NCI-H2227 (cell line): ENCODE measurements around the gene RAB6D.
"Not testable (repeated sequence)": the region's sequence is repeated elsewhere in the genome, so short reads cannot be mapped to it uniquely, and the experiment has no call there.

Source experiments
- DNase-seq: peaks from one replicate; lab custom pipeline; 2025; ENCODE audit not compliant: unreplicated experiment; lab: John Stamatoyannopoulos, UW

Gene RAB6D

DNA sequence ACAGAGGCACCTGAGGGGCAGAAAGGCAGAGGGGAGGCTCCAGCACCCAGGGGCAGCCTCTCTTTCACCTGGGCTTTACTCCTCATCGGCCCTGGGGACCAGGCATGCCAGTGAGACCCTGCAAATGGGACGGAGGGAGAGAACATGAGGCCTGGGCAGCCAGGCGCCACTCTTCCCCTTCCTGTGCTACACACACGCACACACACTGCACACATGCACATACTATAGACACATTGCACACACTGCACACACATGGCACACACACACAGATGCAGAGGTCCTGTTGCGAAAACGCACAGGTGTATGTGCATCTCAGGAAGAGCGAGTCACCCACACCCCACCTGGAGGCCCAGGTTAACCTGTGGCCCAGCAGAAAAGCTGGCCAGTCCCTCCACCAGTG is 3.4 kb upstream of the RAB6D start:
- DNase-seq, result no peak

DNA sequence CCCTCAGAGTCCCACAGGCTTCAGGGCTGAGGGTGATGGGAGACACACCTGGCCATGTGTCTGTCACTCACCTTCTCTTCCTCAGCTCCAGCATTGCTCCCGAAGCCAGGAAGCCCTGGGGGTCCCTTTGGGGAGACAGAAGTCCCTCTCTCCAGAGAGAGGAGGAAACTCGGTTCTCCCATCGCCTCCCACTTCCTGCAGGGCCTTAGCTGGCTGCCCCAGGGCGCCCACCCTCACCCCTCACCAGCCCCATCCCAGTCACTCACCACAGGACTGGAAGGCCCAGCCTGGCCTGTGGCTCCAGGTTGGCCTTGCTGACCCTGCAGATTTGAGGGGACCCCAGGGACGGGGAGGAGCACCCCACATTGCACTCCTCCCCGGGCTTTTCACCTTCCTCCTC is 2.7 kb upstream of the RAB6D start:
- DNase-seq, result no peak

DNA sequence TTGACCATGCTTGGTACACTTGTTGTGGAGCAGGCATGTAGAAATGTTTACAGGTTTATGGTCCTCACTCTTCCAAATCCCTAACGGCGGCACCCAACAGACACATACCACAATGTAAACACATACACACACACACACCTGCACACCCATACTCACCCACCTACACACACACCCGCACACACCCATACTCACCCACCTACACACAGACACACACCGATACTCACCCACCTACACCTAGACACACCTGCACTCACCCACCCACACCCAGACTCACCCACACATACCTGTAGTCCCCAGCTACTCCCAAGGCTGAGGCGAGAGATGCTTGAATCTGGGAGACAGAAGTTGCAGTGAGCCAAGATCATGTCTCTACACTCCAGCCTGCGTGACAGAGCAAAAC is 1.5 kb upstream of the RAB6D start:
- no peak for DNase-seq

DNA sequence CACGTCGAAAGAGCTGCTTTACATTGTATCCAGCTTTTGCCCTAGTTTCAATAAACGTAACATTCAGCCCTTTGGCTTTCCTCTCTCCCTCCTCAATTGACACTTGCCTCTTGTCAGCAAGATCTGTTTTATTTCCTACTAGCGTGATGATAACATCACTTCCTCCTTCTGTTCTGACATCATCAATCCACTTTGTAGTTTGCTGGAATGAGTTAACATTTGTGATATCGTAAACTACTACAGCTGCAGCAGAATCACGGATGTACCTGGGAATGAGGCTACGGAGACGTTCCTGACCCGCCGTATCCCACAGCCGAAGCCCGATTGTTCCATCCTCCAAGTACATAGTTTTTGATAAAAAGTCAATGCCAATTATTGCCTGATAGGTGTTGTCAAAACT is 755 bp downstream of the RAB6D start:
- DNase-seq, result peak; percentile 10

DNA sequence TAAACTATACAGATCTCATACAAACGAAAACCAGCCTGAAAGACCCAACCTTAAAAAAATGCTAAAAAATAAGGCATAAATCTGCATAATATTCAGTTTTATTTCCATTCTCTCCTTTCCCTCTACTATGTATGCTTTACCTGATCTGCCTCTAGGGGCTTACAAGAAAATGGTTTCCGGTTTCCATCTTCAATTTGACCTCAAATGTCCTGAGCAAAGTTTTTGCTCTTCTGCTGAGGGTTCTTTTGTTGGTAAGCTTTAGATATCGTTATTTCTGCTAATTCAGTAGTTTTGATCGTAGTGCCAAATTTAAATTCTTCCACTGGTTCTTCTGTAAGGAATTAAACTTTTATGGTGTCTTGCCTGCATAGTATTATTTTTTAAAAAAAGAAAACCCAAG is 2.2 kb downstream of the RAB6D start:
- not testable (repeated sequence) for DNase-seq

DNA sequence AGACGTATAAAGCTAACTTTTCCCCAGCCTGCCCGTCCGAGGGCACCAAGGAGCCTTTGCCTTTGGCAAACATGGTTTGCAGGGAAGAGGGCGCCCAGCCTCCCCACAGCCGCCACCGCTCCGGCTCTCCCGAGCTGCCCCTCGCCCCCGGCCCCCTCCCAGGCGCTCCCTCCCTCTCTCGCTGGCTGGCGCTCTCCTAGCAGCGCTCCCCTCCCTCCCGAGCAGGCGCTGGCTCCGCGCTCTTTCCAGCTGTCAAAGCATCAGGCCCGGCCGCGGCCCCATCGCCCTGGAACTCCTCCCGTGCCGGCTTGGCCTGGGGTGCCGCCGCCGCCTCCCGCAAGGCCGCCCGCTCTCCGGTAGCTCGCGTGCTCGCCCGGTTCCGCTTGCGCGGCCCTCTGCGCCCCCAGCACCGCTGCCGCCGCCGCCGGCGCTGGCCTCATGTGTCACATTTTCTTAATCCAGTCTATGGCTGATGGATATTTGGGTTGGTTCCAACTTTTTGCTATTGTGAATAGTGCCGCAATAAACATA is 10.7 kb downstream of the RAB6D start:
- not testable (repeated sequence) for DNase-seq

DNA sequence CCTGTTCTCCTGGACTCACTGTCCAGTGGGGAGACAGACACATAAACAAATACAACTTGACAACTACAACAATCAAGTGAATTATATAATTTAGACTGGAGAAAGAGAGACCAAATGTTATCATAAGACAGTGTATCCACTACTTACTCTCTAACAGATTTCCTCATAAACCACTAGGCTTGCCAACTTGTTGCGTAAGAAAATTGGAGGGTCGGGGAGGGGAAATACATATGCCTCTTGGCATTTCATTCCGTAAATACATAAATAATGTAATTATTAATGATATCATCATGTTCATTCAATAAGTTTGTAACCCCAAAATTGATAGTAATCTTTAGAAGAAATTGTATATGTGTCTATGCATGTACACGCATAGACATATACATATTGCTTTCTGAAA is 14.9 kb downstream of the RAB6D start:
- no peak for DNase-seq

DNA sequence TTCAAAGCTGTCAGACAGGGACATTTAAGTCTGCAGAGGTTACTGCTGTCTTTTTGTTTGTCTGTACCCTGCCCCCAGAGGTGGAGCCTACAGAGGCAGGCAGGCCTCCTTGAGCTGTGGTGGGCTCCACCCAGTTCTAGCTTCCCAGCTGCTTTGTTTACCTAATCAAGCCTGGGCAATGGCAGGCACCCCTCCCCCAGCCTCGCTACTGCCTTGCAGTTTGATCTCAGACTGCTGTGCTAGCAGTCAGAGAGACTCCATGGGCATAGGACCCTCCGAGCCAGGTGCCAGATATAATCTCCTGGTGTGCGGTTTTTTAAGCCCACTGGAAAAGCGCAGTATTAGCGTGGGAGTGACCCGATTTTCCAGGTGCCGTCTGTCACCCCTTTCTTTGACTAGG is 16.9 kb downstream of the RAB6D start:
- DNase-seq, result not testable (repeated sequence)

DNA sequence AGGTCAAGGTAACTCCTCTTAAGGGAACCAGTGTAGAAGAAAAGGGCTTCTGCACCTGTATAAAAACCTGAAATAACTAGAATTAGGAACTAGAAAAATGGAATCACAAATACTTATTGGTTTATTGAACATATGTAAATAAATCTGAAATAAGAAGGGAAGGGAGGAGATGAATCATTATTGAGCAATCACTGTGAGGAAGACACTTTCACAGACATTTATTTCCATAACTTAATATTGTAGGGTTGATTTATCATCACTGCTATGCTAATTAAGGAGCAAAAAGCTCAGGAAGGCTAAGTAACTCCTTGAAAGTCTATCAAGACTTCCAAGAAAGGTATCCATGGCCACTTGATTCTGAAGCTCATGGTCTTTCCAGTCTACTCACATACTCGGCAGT is 24.7 kb downstream of the RAB6D start:
- not testable (repeated sequence) for DNase-seq

DNA sequence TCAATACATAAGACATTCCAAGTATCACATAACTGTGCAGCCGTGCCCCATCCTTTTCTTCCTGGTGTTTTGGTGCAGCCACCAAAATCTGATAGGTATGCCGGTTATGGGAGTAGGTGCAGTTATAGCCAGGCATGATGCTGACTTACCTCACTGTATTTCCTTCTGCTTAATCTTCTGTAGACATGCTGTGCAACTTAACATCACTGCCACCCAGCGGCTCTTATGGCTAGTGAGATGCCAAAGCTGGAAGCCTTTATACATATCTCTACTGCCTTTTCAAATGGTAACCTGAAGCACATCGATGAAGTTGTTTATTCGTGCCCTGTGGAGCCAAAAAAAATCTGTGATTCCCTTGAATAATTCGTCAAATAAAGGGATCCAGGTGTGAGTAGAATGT is 28.6 kb downstream of the RAB6D start:
- DNase-seq, result peak; percentile 69

DNA sequence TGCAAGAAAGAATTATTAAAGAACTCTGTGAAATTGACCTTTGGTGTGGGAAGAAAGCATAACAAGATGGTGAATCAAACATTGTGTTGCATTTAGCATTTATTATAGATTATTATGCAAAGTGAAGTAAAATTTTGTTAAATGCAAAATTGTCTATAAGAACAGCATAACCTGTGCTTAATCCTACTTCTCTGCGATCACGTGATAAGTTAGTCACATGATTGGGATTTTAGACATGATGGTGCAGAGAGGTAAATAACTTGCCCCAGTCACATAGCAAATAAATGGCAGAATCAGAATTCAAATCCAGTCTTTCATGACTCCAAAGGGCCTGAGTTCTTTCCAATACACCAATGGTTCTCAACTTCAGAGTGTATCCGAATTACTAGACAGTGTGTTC is 31.3 kb downstream of the RAB6D start:
- peak; percentile 6 for DNase-seq

DNA sequence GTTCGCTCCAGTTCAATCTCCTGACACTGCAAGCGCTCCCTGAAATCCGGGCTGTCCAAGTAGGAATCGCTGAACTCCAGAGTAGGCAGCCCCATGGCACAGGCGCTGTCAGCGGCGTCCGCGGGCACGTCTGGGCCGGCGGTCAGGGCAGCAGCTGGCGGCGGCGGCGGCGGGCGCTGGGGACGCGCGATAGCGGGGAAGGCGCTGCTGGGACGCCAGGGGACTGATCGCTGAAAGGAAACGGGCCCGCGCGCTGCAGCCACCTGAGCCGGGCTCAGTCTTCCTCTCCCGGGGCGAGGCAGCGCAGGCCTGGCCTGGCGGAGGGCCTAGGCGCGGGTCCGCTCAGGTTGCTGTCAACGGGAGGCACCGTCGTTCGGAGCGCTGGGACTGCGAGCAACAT is 33.0 kb downstream of the RAB6D start:
- DNase-seq, result peak; percentile 73

DNA sequence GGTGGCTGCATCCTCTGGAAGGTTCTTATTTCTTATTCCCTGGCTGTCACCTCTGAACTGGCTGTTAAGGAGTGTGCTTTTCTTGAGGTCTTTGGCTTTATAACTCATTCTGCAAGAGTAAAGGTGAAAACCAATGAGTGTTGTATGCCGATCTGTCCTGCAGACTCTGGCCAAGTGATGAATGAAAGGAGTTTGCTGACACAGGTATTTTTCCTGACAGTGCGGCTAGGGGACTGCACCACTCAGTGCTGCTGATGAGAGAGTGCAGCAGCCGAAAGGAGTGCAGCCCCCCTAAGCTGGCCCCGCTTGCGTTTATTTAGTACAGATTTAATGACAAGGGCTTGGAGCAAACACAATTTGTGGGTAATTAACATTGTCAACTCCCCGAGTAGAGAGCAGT is 41.8 kb downstream of the RAB6D start:
- DNase-seq, result no peak

DNA sequence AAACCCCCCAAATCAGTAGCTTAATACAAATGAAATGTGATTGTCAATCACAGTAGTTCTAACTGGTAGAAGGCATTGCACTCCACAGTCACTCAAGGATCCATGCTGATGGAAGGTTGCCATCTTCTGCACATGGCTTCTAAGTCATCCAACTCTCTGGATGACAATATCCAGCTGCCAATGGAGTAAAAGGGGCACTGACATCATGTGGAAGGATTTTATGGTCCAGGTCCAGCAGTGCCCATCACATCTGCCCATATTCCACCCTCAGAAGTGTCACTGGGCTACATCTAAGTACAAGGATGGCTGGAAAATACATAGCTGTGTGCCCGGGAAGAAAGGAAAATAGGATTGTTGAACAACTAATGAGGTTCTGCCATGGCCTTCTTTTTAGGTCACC is 42.6 kb downstream of the RAB6D start:
- not testable (repeated sequence) for DNase-seq

DNA sequence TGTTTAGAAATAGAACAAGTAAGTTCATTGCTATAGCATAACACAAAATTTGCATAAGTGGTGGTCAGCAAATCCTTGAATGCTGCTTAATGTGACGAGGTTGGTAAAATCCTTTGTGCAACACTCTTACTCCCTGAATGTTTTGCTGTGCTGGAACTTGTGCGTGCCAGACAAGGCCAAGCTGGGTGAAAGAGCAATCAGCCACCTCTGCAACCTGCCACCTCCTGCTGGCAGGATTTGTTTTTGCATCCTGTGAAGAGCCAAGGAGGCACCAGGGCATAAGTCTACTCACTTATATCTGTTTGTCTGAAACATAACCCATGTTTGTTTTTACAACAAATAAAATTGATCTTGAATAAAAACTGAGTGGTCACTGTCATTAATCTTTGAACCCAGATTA is 53.0 kb downstream of the RAB6D start:
- DNase-seq, result not testable (repeated sequence)
